ENCODE measurements around the gene ZNF184. TPM values are rescaled to one million over a fixed set of nuclear protein-coding genes. Genes with fewer than 3 reads are reported as not detected.

ZNF184 gene
- total and polyA plus RNA-seq, 9 of the 15 experiments (the other 6 are each of a cell fraction or from before 2014, with no cell fraction given): 7.6 to 22.2 (median 12.8) TPM

GRCh38 chr6:27518881-27519795, 46.2 kb upstream of the ZNF184 start (continued):
- TF ChIP-seq ZNF318 (IDR thresholded peaks at IDR 0.05; ENCODE audit: borderline replicate concordance in 1 of 2, low read depth in 1 of 2) (no peak; a peak in 1 of 4 replicates), ZMIZ1 (IDR thresholded peaks at IDR 0.05; ENCODE audit: low read depth in 2 of 2, low read length in 2 of 2) (no peak), MYC (IDR thresholded peaks at IDR 0.05; ENCODE audit: low read depth, low read length) (peak; percentile 71), MYC (CRISPR knock-in tag; IDR thresholded peaks at IDR 0.05; ENCODE audit: borderline replicate concordance, low read depth) (no peak), ZNF766 (CRISPR knock-in tag; conservative IDR thresholded peaks at IDR 0.05) (peak; percentile 14; the same call in 1 of the 2 replicates), GTF2F1 (IDR thresholded peaks at IDR 0.05; ENCODE audit: low read depth, low read length) (no peak), CREB5 (CRISPR knock-in tag; IDR thresholded peaks at IDR 0.05) (no peak), RBM25 (IDR thresholded peaks at IDR 0.05; ENCODE audit: low read depth, low read length, severe bottlenecking) (no peak), ZBTB17 (CRISPR knock-in tag; IDR thresholded peaks at IDR 0.05) (0 out of 2 replicates have a peak, but pooled peaks have one; percentile 58)
- TF ChIP-seq, protein P1, sequence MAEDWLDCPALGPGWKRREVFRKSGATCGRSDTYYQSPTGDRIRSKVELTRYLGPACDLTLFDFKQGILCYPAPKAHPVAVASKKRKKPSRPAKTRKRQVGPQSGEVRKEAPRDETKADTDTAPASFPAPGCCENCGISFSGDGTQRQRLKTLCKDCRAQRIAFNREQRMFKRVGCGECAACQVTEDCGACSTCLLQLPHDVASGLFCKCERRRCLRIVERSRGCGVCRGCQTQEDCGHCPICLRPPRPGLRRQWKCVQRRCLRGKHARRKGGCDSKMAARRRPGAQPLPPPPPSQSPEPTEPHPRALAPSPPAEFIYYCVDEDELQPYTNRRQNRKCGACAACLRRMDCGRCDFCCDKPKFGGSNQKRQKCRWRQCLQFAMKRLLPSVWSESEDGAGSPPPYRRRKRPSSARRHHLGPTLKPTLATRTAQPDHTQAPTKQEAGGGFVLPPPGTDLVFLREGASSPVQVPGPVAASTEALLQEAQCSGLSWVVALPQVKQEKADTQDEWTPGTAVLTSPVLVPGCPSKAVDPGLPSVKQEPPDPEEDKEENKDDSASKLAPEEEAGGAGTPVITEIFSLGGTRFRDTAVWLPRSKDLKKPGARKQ (CRISPR knock-in tag; IDR thresholded peaks at IDR 0.05): no peak

All from K562 (cell line).